ENCODE data around the gene COMMD8.

- no peak for TF ChIP-seq CTCF (IDR thresholded peaks at IDR 0.05)
- TF ChIP-seq POLR2A (IDR thresholded peaks at IDR 0.05) = no peak
These were observed 11.8 kb downstream of the COMMD8 start for GRCh38 chr4:47451657-47452056.
